Middle frontal gyrus (tissue), 1 donor: Measurements from ENCODE around the gene IRF4.
A peak's percentile ranks its signal among the peaks of the same experiment; 100 is the strongest.

Experiments used
- DNase-seq: peaks from one replicate; pipeline ENCODE4 v3.0.0-alpha.2; 2015; ENCODE audit warnings: low spot score; ENCODE audit errors: extremely low spot score

IRF4 gene

GRCh38 chr6:443621-444159, 52.1 kb downstream of the IRF4 start:
- no peak for DNase-seq

DNA sequence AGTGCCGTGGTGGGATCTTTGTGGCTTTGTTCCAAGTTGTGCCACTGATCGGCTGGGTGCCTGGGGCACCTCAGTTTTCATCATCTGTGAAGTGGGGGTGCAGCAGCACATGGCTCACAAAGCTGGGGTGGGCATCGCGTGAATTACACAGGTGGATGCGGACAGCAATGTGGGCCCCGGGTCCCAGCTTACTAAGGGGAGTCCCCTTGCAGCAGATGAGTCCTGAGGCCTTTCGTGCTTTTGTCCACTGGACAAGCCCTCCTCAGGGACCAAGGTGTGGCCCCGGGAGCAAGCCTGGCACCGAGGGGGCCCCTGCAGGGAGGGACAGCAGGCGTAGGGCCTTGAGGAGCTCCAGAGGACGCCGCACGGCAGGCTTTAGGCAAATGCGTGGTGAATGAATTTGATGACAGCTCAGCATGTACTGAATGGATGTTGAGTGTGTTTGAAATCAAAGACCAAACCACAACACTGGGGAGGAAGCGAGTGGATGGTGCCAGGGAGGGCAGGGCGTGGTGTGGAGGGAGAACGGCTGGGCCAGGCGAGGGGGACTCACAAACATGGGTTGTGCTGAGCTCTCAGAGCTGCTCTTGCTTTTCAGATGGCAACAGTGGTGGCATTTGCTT, 53.2 kb downstream of the IRF4 start:
- no peak for DNase-seq

- no peak for DNase-seq
These were observed 54.2 kb downstream of the IRF4 start for GRCh38 chr6:445571-446417.

GRCh38 chr6:446418-447366, 55.1 kb downstream of the IRF4 start:
- no peak for DNase-seq

DNA sequence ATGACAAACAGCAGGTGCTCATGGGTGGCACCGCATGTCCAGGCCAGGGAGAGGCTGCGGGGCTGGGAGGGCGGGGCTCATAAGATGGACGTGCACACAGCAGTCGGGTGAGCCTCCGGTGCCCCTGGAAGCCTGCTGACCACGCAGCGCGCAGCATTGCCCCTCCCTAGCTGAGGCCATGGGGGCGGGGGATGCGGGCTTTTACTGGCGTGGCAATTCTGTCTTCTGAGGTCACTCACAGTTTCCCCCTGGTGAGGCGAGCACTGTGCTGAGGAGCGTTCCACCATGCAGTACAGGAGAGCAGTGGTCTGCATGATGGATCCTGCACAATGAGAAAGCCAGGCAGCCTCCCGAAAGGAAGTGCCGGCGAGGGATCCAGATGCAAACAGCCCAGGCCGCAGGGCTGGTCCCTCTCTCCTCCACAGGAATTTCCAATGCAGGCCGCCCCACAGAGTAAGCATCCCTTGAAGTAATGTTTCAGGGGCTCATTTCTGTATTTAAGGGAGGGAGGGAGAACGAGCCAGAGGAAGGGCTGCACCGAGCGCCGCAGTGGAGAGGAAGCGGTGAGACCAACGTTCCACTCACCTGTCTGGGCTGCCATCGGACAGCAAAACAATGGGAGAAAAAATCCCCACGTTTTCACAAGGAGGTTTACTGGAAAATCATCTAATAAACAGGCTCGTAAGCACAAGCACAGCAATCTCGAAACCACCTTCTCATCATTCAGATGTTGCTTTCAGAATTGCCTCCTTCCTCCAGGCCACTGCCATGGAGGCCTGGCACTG, 56.0 kb downstream of the IRF4 start:
- no peak for DNase-seq

GRCh38 chr6:448296-449056, 56.9 kb downstream of the IRF4 start:
- DNase-seq: no peak

DNA sequence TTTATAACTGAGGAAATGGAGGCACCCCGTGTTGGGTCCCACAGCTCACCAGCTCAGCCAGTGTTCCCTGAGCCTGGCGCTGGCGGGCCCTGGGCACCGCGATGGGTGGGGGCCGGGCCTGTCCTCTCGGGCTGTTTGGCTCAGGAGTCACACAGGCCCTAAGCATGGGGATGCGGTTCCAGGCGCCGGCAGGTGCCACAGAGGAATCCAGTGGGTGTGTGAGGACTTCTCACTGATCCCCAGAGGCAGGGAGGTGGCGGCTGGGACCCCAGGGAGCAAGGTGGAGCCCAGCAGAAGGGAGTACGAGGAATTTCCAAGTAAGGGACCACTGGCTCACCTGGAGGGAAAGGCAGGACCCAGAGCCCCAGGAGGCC, 57.5 kb downstream of the IRF4 start:
- DNase-seq: no peak

DNA sequence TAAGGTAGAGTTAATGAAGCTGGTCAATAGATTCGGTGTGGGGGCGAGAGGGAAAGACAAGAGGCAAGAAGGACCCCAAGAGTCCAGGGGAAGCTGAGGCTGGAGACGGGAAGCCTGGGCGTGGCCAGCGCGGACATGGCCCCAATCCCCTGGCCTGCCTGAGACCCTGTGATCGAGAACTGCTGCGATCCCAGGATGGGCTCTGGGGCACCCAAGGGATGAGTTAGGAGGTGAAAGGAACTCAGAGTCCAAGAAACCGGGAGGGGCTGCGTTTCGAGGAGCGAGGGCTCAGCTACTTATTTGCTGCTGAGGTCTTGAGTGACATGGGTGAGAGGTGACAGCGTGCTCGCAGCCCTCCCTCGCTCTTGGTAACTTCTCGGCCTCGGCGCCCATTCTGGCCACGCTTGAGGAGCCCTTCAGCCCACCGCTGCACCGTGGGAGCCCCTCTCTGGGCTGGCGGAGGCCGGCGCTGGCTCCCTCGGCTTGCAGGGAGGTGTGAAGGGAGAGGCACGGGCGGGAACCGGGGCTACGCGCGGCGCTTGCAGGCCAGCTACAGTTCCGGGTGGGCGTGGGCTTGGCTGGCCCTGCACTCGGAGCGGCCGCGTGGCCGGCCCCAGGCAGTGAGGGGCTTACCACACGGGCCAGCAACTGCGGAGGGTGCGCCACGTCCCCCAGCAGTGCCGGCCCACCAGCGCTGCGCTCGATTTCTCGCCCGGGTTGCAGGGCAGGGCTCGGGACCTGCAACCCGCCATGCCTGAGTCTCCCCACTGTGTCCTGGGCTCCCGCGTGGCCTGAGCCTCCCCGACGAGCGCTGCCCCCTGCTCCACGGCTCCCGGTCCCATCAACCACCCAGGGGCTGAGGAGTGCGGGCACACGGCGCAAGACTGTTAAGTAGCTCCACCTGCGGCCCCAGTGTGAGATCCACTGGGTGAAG, 58.2 kb downstream of the IRF4 start:
- no peak for DNase-seq

GRCh38 chr6:451336-451735, 59.8 kb downstream of the IRF4 start:
- no peak for DNase-seq

GRCh38 chr6:451847-452246, 60.3 kb downstream of the IRF4 start:
- no peak for DNase-seq

GRCh38 chr6:452301-453067, 60.9 kb downstream of the IRF4 start:
- no peak for DNase-seq

DNA sequence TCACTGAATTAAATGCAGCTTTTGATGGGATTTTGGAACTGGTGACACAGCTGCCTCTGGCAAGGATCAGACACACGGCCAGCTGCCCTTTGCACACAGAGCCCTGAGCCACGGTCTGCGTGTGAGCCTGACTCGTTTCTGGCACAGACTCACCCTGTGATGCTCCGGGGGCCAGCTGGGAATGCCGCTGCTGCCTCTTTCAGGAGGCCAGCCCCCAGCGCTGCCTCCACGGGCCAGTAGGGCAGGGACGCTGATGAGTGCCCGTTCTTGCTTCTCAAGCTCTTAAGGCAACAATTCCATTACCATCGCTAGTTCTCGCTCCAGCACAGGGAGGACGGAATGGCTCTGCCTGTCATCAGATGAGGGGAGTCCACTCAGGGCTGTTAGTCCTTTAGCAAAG, 61.6 kb downstream of the IRF4 start:
- peak; percentile 34 for DNase-seq

GRCh38 chr6:454148-454991, 62.8 kb downstream of the IRF4 start:
- DNase-seq: no peak

DNA sequence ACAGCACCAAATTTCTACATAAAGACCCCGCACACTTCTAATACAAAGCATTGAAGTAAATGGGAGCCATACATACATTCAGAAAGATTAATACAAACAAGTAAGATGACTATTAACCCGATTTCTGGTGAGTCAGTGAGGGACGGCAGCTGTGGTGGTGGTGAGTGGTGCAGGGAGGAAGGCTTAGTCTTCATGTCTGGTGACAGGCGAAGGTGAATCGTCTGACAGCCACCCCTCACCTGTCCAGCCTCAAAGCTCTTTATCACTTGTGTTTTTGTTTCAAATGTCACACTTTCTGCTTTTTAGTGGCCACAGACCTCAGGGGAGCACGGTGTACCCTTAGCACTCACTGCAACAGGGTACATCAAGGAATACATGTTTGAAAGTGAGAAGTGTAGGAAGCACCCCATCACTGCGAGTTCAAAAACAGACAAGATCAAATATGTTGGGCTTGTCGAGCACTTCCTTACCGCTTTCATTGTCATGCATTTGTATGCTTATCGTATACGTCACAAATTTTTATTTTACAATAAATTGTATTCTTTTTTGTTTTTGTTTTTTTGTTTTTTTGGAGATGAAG, 63.5 kb downstream of the IRF4 start:
- DNase-seq: no peak

DNA sequence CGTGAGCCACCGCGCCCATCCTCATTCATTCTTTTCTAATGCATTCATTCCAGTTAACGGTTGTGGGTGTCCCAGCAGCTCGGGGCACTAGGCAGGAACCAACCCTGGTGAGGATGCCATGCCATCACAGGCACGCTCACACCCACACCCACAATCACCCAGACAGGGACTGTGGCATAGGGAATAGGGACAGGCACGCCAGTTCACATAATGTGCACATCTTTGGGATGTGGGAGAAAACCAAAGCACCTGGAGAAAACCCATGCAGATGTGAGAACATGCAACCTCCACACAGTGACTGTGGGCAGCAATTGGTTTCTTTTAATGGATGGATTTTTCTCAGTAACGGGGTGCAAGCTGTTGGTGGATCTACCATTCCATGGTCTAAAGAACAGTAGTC, 64.3 kb downstream of the IRF4 start:
- no peak for DNase-seq

- no peak for DNase-seq
These were observed 64.9 kb downstream of the IRF4 start for GRCh38 chr6:456358-456867.

DNA sequence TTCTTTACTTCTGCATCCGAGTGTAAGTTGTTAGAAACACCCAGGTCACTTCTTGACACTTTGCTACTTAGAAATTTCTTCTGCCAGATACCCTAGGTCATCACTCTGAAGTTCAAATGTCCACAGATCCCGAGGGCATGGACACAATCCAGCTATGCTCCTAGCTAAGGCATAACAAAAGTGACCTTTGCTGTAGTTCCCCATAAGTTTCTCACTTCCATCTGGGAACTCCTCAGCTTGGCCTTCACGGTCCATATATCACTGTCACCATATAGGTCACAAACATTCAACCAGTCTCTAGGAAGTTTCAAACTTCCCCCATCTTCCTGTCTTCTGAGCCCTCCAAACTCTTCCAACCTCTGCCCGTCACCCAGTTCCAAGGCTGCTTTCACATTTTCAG, 65.3 kb downstream of the IRF4 start:
- no peak for DNase-seq
